HCT116 (cell line): ENCODE data around the gene NLRP4. TPM values are rescaled to one million over a fixed set of nuclear protein-coding genes. Genes with fewer than 3 reads are reported as not detected.

Source experiments
- ATAC-seq: fragments of 200-7000 bp; cut with Tn5 transposase; 2 replicates; pipeline ENCODE4 v1.9.1; 2020; ENCODE audit warnings: mild to moderate bottlenecking, moderate library complexity
- BruUV-seq: library from RNA; stranded (reverse); fragments of 400-500 nt; replicated peaks from 2 replicates; lab custom pipeline; 2021; lab: Mats Ljungman, UMichigan
- CTCF ChIA-PET: fragments of 300-600 bp; sonication (Branson Sonifier 250); formaldehyde crosslinking; loops from one replicate; lab custom pipeline; 2021; ENCODE audit warnings: antibody characterized with exemption; lab: Charles Lee
- POLR2A ChIA-PET: fragments of 300-600, 350-600 bp; sonication (Branson Sonifier 250); formaldehyde crosslinking; loops from one replicate; lab custom pipeline; 2021; ENCODE audit warnings: antibody characterized with exemption; lab: Charles Lee
- RAD21 ChIA-PET, 2 experiments: fragments of 300-600 bp; sonication (Branson Sonifier 250); formaldehyde crosslinking; loops; one replicate each; lab custom pipeline; 2023; ENCODE audit warnings: low total read pairs in 2 of 2; ENCODE audit not compliant: uncharacterized antibody in 2 of 2, unreplicated experiment in 2 of 2, low non-redundant PET in 1 of 2; lab: Charles Lee
- DNase-seq: peaks from one replicate; pipeline ENCODE4 v3.0.0-alpha.2; 2010; ENCODE audit warnings: low read depth, low spot score
- H2AFZ ChIP-seq: fragments of 200-600 bp; shearing (Covaris generic), sonication (generic); 2 replicates; pipeline ENCODE4 v1.6.1; 2017; ENCODE audit warnings: low read depth, mixed run types, mixed read lengths, antibody characterized with exemption, low read length; ENCODE audit not compliant: poor library complexity, severe bottlenecking
- H3K27ac ChIP-seq: 2 replicates; pipeline ENCODE4 v1.5.1; 2012; ENCODE audit warnings: low read depth, low read length
- H3K27me3 ChIP-seq: fragments of 200-600 bp; sonication (generic); 2 replicates; pipeline ENCODE4 v1.6.1; 2016; ENCODE audit warnings: mixed run types, low read length, mixed read lengths; ENCODE audit not compliant: insufficient read depth
- H3K36me3 ChIP-seq, 2 experiments: fragments of 200-500 bp in 1 of 2; fragments of 200-600 bp in 1 of 2; sonication (Bioruptor generic) in 1 of 2; sonication (generic) in 1 of 2; 2 replicates each; pipeline versions ENCODE4 v1.5.1 to v1.6.1; 2014 to 2016; ENCODE audit warnings: low read length in 2 of 2, inconsistent platforms in 1 of 2, mixed read lengths in 1 of 2, mixed run types in 1 of 2; ENCODE audit not compliant: insufficient read depth in 2 of 2, control insufficient read depth in 1 of 2
- H3K4me1 ChIP-seq, 2 experiments: fragments of 200-600 bp in 1 of 2; sonication (generic) in 1 of 2; 2 replicates each; pipeline versions ENCODE4 v1.5.1 to v1.6.1; 2012 to 2017; ENCODE audit warnings: low read length in 2 of 2, inconsistent platforms in 1 of 2, mild to moderate bottlenecking in 1 of 2, mixed read lengths in 1 of 2, mixed run types in 1 of 2, moderate library complexity in 1 of 2; ENCODE audit not compliant: insufficient read depth in 2 of 2, control insufficient read depth in 1 of 2
- H3K4me2 ChIP-seq: fragments of 200-600 bp; sonication (generic); 2 replicates; pipeline ENCODE4 v1.6.1; 2017; ENCODE audit warnings: mixed run types, low read length, mixed read lengths
- H3K4me3 ChIP-seq, 2 experiments: fragments of 200-600 bp in 1 of 2; sonication (generic) in 1 of 2; replicated peaks in 1 of 2; 2 replicates each; pipeline ENCODE4 v1.5.1; 2011 to 2016; ENCODE audit warnings: low read length in 2 of 2, control low read depth in 1 of 2, low read depth in 1 of 2, mild to moderate bottlenecking in 1 of 2, mixed read lengths in 1 of 2, mixed run types in 1 of 2
- H3K79me2 ChIP-seq: fragments of 200-600 bp; sonication (generic); 2 replicates; pipeline ENCODE4 v1.6.1; 2017; ENCODE audit warnings: mild to moderate bottlenecking, mixed run types, low read length, moderate library complexity, mixed read lengths; ENCODE audit not compliant: insufficient read depth
- H3K9ac ChIP-seq: fragments of 200-600 bp; sonication (generic); 2 replicates; pipeline ENCODE4 v1.6.1; 2016; ENCODE audit warnings: low read length, mixed read lengths
- H3K9me2 ChIP-seq: fragments of 200-600 bp; sonication (generic), shearing (Covaris generic); 2 replicates; pipeline ENCODE4 v1.6.1; 2017; ENCODE audit warnings: mixed run types, mild to moderate bottlenecking, moderate library complexity; ENCODE audit not compliant: insufficient read depth
- H3K9me3 ChIP-seq, 2 experiments: fragments of 200-500 bp in 1 of 2; fragments of 200-600 bp in 1 of 2; sonication (Bioruptor generic) in 1 of 2; sonication (generic) in 1 of 2; 2 replicates each; pipeline ENCODE4 v1.6.1; 2014 to 2017; ENCODE audit warnings: low read length in 2 of 2, mixed read lengths in 2 of 2, inconsistent platforms in 1 of 2, low read depth in 1 of 2, mild to moderate bottlenecking in 1 of 2, mixed run types in 1 of 2, moderate library complexity in 1 of 2; ENCODE audit not compliant: control insufficient read depth in 1 of 2, insufficient read depth in 1 of 2
- H4K20me1 ChIP-seq: fragments of 200-600 bp; sonication (generic), shearing (Covaris generic); 2 replicates; pipeline ENCODE4 v1.6.1; 2017; ENCODE audit warnings: mixed run types, mild to moderate bottlenecking, moderate library complexity; ENCODE audit not compliant: insufficient read depth
- CEBPB ChIP-seq: IDR thresholded peaks from 2 replicates; pipeline ENCODE4 v1.6.1; 2012; ENCODE audit warnings: low read depth
- CTCF ChIP-seq, 3 experiments: fragments of 200-600 bp in 1 of 3; sonication (generic) in 1 of 3; IDR thresholded peaks in 2 of 3; conservative IDR thresholded peaks in 1 of 3; 2 replicates each; pipeline ENCODE4 v1.5.1; 2012 to 2017; ENCODE audit warnings: low read depth in 2 of 3, low read length in 2 of 3, antibody characterized with exemption in 1 of 3, borderline replicate concordance in 1 of 3, control low read depth in 1 of 3, mild to moderate bottlenecking in 1 of 3, mixed read lengths in 1 of 3, mixed run types in 1 of 3, moderate library complexity in 1 of 3; ENCODE audit not compliant: insufficient read depth in 1 of 3
- EGR1 ChIP-seq: IDR thresholded peaks from 2 replicates; pipeline ENCODE4 v1.6.1; 2012; ENCODE audit warnings: low read depth
- ELF1 ChIP-seq: IDR thresholded peaks from 2 replicates; pipeline ENCODE4 v1.6.1; 2012; ENCODE audit warnings: low read depth, borderline replicate concordance
- EZH2phosphoT487 ChIP-seq: fragments of 200-600 bp; IDR thresholded peaks from 2 replicates; pipeline ENCODE4 v1.6.1; 2018; ENCODE audit warnings: antibody characterized with exemption, borderline replicate concordance
- FOSL1 ChIP-seq: IDR thresholded peaks from 2 replicates; pipeline ENCODE4 v1.6.1; 2012; ENCODE audit warnings: low read depth
- JUND ChIP-seq: IDR thresholded peaks from 2 replicates; pipeline ENCODE4 v1.6.1; 2012
- POLR2AphosphoS5 ChIP-seq: IDR thresholded peaks from 2 replicates; pipeline ENCODE4 v1.6.1; 2011; ENCODE audit warnings: mild to moderate bottlenecking, low read depth, low read length, moderate library complexity
- RAD21 ChIP-seq: IDR thresholded peaks from 2 replicates; pipeline ENCODE4 v1.6.1; 2012; ENCODE audit warnings: low read depth, mild to moderate bottlenecking
- SIN3A ChIP-seq: IDR thresholded peaks from 2 replicates; pipeline ENCODE4 v1.6.1; 2012; ENCODE audit warnings: low read depth
- SP1 ChIP-seq: IDR thresholded peaks from 2 replicates; pipeline ENCODE4 v1.6.1; 2012; ENCODE audit warnings: low read depth
- YY1 ChIP-seq: IDR thresholded peaks from 2 replicates; pipeline ENCODE4 v1.6.1; 2011; ENCODE audit warnings: low read length, low read depth, moderate library complexity, mild to moderate bottlenecking; ENCODE audit not compliant: insufficient replicate concordance; ENCODE audit errors: extremely low read depth
- ZBTB33 ChIP-seq: IDR thresholded peaks from 2 replicates; pipeline ENCODE4 v1.6.1; 2011; ENCODE audit warnings: mild to moderate bottlenecking, low read length, moderate library complexity; ENCODE audit not compliant: insufficient replicate concordance; ENCODE audit errors: extremely low read depth
- ZFX ChIP-seq: fragments of 450-650 bp; IDR thresholded peaks from 2 replicates; pipeline ENCODE4 v1.6.1; 2017
- ZNF274 ChIP-seq: fragments of 200-500 bp; sonication (Bioruptor generic); IDR thresholded peaks from 2 replicates; pipeline ENCODE4 v1.6.1; 2014; ENCODE audit warnings: mild to moderate bottlenecking, low read depth, low read length, inconsistent platforms
- intact Hi-C: fragments of 100-400 bp; cut with micrococcal nuclease; formaldehyde crosslinking; loops from 2 replicates; pipeline ENCODE4 v1.10.0; 2022
- total RNA-seq: library from RNA; stranded (reverse); gene quantifications from one replicate; pipeline ENCODE4 v1.2.1, GENCODE V29; 2021; ENCODE audit not compliant: unreplicated experiment
- TF ChIP-seq, protein P1 (sequence below): IDR thresholded peaks from 2 replicates; pipeline ENCODE4 v1.6.1; 2012
- TF ChIP-seq, protein P2 (sequence below): IDR thresholded peaks from 2 replicates; pipeline ENCODE4 v1.6.1; 2012

NLRP4 gene
- total RNA-seq, 1 experiment from 2014 or later: 0.52 TPM

DNA sequence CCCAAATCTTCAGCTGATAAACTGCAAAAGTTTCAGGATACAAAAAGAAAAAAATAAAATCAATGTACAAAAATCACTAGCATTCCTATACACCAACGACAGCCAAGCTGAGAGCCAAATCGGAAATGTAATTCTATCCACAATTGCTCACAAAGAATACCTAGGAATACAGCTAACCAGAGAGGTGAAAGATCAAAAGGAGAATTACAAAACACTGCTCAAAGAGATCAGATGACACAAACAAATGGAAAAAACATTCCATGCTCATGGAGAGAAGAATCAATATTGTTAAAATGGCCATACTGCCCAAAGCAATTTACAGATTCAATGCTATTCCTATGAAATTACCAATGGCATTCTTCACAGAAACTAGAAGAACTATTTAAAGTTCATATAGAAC, 34.1 kb upstream of the NLRP4 start (continued):
- TF ChIP-seq CTCF (IDR thresholded peaks at IDR 0.05 in 2 of 3, conservative IDR thresholded peaks at IDR 0.05 in 1 of 3; ENCODE audit: borderline replicate concordance in 1 of 3, insufficient read depth in 1 of 3, low read depth in 2 of 3, low read length in 2 of 3): no peak

DNA sequence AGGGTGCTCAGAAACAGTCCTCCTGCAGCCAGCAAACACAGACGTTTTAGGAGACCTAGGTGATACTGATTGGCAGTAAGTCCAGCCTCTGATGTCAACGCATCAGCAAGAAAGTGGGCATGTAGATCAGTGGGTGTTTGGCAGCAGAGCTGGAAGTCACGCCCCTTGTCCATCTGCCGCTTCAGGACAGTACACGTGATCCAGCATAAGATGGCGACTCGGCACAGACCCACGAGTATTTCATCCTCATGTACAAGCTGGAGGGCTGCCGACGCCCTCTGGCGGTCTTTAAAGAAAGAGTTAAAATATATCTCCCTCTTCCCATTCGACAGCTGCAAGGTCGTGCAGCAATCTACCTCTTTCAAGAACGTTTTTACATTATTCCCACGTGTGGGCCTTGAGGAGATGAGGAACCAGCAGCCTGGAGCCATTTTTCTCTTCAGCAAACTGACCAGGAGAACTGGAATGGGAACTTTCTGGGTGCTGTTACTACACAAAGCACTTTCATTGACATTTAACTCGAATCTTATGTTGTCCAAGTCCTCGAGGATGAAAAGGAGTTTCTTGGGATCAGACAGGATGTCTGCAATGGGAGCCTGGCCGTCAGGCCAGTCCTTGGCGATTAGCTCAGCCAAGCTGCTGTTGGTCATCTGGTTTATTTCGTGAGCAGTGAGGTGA, 26.8 kb upstream of the NLRP4 start:
- POLR2A ChIA-PET: interaction anchor here (0.6 to 0.8 kb wide), 2 partner anchors 177 to 748 kb away, joined by 3 read pairs; no protein-coding TSS in a partner anchor
- H3K9me3 ChIP-seq: no peaks in the 10 kb centered on the region
- RAD21 ChIA-PET: interaction anchor here in 1 of 2 experiments (0.8 kb wide), 1 partner anchor 104 kb away, joined by 3 read pairs; no protein-coding TSS in a partner anchor
- H3K36me3 ChIP-seq: no peaks in the 10 kb centered on the region
- CTCF ChIA-PET: interaction anchor here (0.9 to 3.6 kb wide), 8 partner anchors 10 to 524 kb away, joined by 3 to 28 read pairs (median 9); no protein-coding TSS in a partner anchor
- H3K4me2 ChIP-seq: peak overlapping the region; percentile 25; the same call in 1 of the 2 replicates
- ATAC-seq (peak; percentile 95), DNase-seq (peak; percentile 90)
- H4K20me1 ChIP-seq: no peaks in the 10 kb centered on the region
- peak overlapping the region; percentile 96 for H2AFZ ChIP-seq
- no TSS peak for BruUV-seq
- no peaks in the 10 kb centered on the region for H3K27me3 ChIP-seq
- H3K79me2 ChIP-seq: no peaks in the 10 kb centered on the region
- intact Hi-C loops: loop anchor here (1.0 to 5.0 kb wide), 2 partner anchors 106 to 177 kb away; no protein-coding TSS in a partner anchor
- H3K4me3 ChIP-seq: no peak overlapping the region
- peaks cover 0 to 7% of the 10 kb centered on the region in 2 experiments; a peak in 2 of 4 replicates for H3K4me1 ChIP-seq
- no peak overlapping the region for H3K27ac ChIP-seq
- H3K9ac ChIP-seq: no peak overlapping the region
- H3K9me2 ChIP-seq: no peaks in the 10 kb centered on the region
- TF ChIP-seq, protein P1, sequence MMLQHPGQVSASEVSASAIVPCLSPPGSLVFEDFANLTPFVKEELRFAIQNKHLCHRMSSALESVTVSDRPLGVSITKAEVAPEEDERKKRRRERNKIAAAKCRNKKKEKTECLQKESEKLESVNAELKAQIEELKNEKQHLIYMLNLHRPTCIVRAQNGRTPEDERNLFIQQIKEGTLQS: no peak
- TF ChIP-seq EZH2phosphoT487 (no peak), EGR1 (no peak), CEBPB (no peak), ELF1 (no peak), ZNF274 (no peak), ZBTB33 (no peak), FOSL1 (no peak), ZFX (no peak), POLR2AphosphoS5 (0 out of 2 replicates have a peak, but pooled peaks have one; percentile 15), YY1 (peak; percentile 87), SP1 (no peak), JUND (no peak), CTCF (IDR thresholded peaks at IDR 0.05 in 2 of 3, conservative IDR thresholded peaks at IDR 0.05 in 1 of 3; ENCODE audit: borderline replicate concordance in 1 of 3, insufficient read depth in 1 of 3, low read depth in 2 of 3, low read length in 2 of 3) (peak; percentile 55 to 66 (median 58)), RAD21 (peak; percentile 70), SIN3A (no peak)
- TF ChIP-seq, protein P2, sequence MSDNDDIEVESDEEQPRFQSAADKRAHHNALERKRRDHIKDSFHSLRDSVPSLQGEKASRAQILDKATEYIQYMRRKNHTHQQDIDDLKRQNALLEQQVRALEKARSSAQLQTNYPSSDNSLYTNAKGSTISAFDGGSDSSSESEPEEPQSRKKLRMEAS: peak; percentile 95
